Measurements from ENCODE around the gene PRDM11. TPM values are rescaled to one million over a fixed set of nuclear protein-coding genes. Genes with fewer than 3 reads are reported as not detected.

The PRDM11 gene
- total RNA-seq, 1 experiment from 2014 or later: 10.7 TPM

DNA sequence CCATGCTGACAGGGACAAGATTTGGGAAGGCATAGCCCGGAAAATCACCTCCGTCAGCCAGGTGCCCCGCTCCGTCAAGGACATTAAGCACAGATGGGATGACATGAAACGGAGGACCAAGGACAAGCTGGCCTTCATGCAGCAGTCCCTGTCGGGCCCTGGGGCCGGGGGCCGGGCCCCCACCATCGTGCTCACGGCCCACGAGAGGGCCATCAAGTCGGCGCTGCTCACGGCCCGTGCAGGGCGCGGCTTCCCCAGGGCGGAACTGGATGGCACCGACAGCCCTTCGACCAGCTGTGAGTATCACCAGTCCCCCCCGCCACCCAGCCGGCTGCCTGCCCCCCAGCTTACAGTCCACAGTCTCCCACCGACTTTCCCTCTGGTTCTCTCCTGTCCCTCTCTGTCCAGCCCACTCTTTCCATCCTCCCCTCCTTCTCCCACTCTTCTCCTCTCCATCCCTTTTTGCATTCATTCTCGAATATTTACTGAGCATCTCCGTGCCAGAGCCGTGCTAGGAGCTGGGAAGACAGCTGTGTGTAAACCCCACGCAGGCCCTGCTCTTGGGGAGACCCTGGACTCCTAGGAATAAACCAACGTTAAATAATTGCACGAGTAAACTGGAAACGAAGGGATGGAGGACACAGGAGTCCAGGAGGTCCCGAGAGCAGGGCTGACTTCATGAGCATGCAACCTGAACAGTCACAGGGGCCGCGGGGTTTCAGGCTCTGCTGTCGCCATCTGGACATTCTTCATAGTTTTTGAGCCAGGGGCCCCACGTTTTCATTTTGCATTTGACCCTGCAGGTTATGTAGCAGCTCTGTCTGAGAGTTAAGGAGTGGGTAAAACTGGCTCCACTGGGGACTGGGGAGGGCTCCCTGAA lies 62.8 kb downstream of the PRDM11 start:
- Histone ChIP-seq H3K9me2 (ENCODE audit: insufficient read depth) (no peaks in the 10 kb centered on the region), H3K27me3 (ENCODE audit: insufficient read depth, low read depth) (peaks cover 25% of the 10 kb centered on the region), H3F3A (ENCODE audit: insufficient read depth, low read depth) (no peaks in the 10 kb centered on the region), H4K20me1 (ENCODE audit: insufficient read depth) (no peaks in the 10 kb centered on the region), H3K36me3 (ENCODE audit: low read depth) (no peaks in the 10 kb centered on the region), H2AFZ (no peak overlapping the region), H3K79me2 (ENCODE audit: low read depth) (no peaks in the 10 kb centered on the region), H3K27ac (no peak overlapping the region), H3K4me2 (no peak overlapping the region), H3K4me3 (no peak overlapping the region), H3K4me1 (replicated peaks; ENCODE audit: insufficient read depth) (no peaks in the 10 kb centered on the region), H3K9me3 (ENCODE audit: insufficient read depth, low read depth) (no peaks in the 10 kb centered on the region)
- intact Hi-C loops (cut with micrococcal nuclease; ENCODE audit: unreplicated experiment): no loop called here
- BruUV-seq (replicated peaks): no TSS peak
- DNase-seq: no peak
- ChIA-PET CTCF (no interaction called here), POLR2A (ENCODE audit: unreplicated experiment) (no interaction called here)
- no peak for TF ChIP-seq EZH2 (IDR thresholded peaks at IDR 0.05; ENCODE audit: low read depth)
- TF ChIP-seq, protein P1, sequence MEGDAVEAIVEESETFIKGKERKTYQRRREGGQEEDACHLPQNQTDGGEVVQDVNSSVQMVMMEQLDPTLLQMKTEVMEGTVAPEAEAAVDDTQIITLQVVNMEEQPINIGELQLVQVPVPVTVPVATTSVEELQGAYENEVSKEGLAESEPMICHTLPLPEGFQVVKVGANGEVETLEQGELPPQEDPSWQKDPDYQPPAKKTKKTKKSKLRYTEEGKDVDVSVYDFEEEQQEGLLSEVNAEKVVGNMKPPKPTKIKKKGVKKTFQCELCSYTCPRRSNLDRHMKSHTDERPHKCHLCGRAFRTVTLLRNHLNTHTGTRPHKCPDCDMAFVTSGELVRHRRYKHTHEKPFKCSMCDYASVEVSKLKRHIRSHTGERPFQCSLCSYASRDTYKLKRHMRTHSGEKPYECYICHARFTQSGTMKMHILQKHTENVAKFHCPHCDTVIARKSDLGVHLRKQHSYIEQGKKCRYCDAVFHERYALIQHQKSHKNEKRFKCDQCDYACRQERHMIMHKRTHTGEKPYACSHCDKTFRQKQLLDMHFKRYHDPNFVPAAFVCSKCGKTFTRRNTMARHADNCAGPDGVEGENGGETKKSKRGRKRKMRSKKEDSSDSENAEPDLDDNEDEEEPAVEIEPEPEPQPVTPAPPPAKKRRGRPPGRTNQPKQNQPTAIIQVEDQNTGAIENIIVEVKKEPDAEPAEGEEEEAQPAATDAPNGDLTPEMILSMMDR (conservative IDR thresholded peaks at IDR 0.05): no peak

DNA sequence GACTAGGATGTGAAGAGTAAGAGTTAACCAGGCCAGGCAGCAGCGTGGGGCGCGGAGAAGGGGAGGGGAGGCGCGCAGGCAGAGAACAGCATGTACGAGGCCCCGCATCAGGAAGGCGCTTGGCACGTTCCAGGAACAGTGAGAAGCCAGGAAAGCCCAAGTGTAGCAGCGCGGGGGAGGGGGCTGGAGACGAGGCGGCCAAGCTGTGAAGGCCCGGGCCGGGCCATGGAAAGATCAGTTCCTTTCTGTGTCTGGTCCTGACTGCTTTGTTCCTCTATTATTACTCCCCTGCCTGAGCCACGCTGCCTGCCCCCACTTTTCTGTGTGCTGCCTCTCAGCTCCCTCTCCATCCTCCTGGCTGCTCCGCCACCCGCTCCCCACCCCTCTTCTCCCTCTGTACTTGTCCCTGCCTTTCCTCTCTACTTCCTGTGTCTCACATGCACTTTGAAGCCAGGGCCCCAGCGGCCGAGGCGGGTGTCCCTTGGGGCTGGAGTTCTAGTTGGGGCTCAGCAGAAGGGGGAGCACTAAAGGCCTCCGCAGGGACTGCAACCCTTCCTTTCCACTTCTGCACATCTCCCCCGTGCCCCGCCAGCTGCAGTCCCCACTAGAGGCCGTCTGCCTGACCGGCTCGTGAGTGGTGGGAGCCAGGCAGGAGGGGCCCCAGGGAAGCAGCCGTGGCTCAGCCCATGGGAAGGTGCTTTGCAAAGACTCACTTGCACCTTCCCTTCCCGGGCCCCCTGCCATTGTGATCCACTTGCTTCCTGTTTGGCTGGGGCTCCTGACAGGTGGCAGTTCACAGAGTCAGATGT lies 63.7 kb downstream of the PRDM11 start:
- Histone ChIP-seq H3K79me2 (ENCODE audit: low read depth) (no peaks in the 10 kb centered on the region), H3K36me3 (ENCODE audit: low read depth) (no peaks in the 10 kb centered on the region), H3K4me3 (no peak overlapping the region), H3K27me3 (ENCODE audit: insufficient read depth, low read depth) (peaks cover 23% of the 10 kb centered on the region), H3K4me2 (no peak overlapping the region), H3K4me1 (replicated peaks; ENCODE audit: insufficient read depth) (no peaks in the 10 kb centered on the region), H2AFZ (no peak overlapping the region), H4K20me1 (ENCODE audit: insufficient read depth) (no peaks in the 10 kb centered on the region), H3K9me2 (ENCODE audit: insufficient read depth) (no peaks in the 10 kb centered on the region), H3K9me3 (ENCODE audit: insufficient read depth, low read depth) (no peaks in the 10 kb centered on the region), H3K27ac (no peak overlapping the region), H3F3A (ENCODE audit: insufficient read depth, low read depth) (no peaks in the 10 kb centered on the region)
- BruUV-seq (replicated peaks): no TSS peak
- POLR2A ChIA-PET (ENCODE audit: unreplicated experiment): no interaction called here
- CTCF ChIA-PET: no interaction called here
- TF ChIP-seq EZH2 (IDR thresholded peaks at IDR 0.05; ENCODE audit: low read depth): no peak
- TF ChIP-seq, protein P1 (conservative IDR thresholded peaks at IDR 0.05): no peak
- intact Hi-C loops (cut with micrococcal nuclease; ENCODE audit: unreplicated experiment): no loop called here
- DNase-seq: no peak

DNA sequence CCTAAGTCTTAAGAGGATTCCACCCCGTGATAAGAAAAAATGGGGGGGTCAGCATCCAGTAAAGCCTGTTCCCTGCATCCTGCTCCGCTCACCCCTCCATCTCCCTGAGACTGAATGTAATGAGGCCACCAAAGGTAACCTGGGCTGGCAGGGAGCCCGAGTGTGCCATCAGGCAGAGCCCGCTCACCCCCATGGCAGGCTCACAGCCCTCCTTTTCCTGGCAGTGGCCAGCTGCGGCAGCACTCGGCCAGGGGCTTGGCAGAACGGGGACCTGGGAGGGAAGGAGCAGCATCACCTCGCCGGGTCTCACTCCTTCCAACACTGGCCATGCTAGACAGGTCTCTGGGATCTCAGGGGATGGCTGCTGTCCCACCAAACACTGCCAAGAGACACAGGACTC lies 64.4 kb downstream of the PRDM11 start:
- Histone ChIP-seq H3F3A (ENCODE audit: insufficient read depth, low read depth) (no peaks in the 10 kb centered on the region), H3K4me3 (no peak overlapping the region), H3K79me2 (ENCODE audit: low read depth) (no peaks in the 10 kb centered on the region), H3K27ac (no peak overlapping the region), H4K20me1 (ENCODE audit: insufficient read depth) (no peaks in the 10 kb centered on the region), H3K4me2 (no peak overlapping the region), H3K36me3 (ENCODE audit: low read depth) (no peaks in the 10 kb centered on the region), H3K9me3 (ENCODE audit: insufficient read depth, low read depth) (no peaks in the 10 kb centered on the region), H3K4me1 (replicated peaks; ENCODE audit: insufficient read depth) (no peaks in the 10 kb centered on the region), H3K9me2 (ENCODE audit: insufficient read depth) (no peaks in the 10 kb centered on the region), H2AFZ (no peak overlapping the region), H3K27me3 (ENCODE audit: insufficient read depth, low read depth) (peaks cover 27% of the 10 kb centered on the region)
- TF ChIP-seq, protein P1 (conservative IDR thresholded peaks at IDR 0.05): no peak
- no peak for TF ChIP-seq EZH2 (IDR thresholded peaks at IDR 0.05; ENCODE audit: low read depth)
- BruUV-seq (replicated peaks): no TSS peak
- DNase-seq: no peak
- ChIA-PET CTCF (no interaction called here), POLR2A (ENCODE audit: unreplicated experiment) (no interaction called here)
- intact Hi-C loops (cut with micrococcal nuclease; ENCODE audit: unreplicated experiment): no loop called here

Data from PC-9 (cell line).